BE2C (cell line): ENCODE data around the gene SLC4A3.

Experiments used
- DNase-seq: peaks from one replicate; pipeline ENCODE4 v3.0.0-alpha.2; 2020
- H3K27me3 ChIP-seq: fragments of 250-450 bp; sonication (Bioruptor Pico); 2 replicates; pipeline ENCODE4 v1.5.1; 2020; ENCODE audit warnings: mild to moderate bottlenecking
- H3K36me3 ChIP-seq: fragments of 250-450 bp; sonication (Bioruptor Pico); 2 replicates; pipeline ENCODE4 v1.5.1; 2020; ENCODE audit warnings: mild to moderate bottlenecking
- H3K4me1 ChIP-seq: fragments of 250-450 bp; sonication (Bioruptor Pico); 2 replicates; pipeline ENCODE4 v1.5.1; 2020
- H3K4me3 ChIP-seq: 2 replicates; pipeline ENCODE4 v1.5.1; 2011; ENCODE audit warnings: low read depth, low read length
- H3K9me3 ChIP-seq: fragments of 250-450 bp; sonication (Bioruptor Pico); 2 replicates; pipeline ENCODE4 v1.5.1; 2020
- TF ChIP-seq, protein P1 (sequence below): IDR thresholded peaks from 2 replicates; pipeline ENCODE4 v1.5.1; 2012; ENCODE audit warnings: mild to moderate bottlenecking, low read depth, low read length

Gene SLC4A3

DNA sequence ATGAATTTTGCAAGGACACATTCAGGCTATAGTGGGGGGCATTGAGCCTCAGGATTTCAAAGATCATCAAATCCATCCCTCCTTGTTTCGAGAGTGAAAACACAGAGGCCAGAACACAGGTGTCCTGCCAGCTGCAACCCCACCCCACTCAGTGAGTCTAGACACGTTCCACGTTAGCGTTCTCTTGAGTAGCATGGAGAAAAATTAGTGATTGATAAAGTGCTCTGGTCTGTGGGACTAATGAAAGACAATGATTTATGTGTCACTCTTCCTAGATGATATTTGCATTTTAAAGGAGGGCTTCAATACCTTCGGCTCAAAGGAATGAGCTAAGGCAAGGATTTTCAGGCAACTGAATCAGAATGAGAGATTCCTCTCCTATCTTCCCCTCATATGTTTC, 43.8 kb downstream of the SLC4A3 start:
- Histone ChIP-seq H3K36me3 (no peaks in the 10 kb centered on the region), H3K9me3 (no peaks in the 10 kb centered on the region), H3K4me3 (no peak overlapping the region), H3K27me3 (peaks cover 43% of the 10 kb centered on the region), H3K4me1 (no peaks in the 10 kb centered on the region)
- TF ChIP-seq, protein P1, sequence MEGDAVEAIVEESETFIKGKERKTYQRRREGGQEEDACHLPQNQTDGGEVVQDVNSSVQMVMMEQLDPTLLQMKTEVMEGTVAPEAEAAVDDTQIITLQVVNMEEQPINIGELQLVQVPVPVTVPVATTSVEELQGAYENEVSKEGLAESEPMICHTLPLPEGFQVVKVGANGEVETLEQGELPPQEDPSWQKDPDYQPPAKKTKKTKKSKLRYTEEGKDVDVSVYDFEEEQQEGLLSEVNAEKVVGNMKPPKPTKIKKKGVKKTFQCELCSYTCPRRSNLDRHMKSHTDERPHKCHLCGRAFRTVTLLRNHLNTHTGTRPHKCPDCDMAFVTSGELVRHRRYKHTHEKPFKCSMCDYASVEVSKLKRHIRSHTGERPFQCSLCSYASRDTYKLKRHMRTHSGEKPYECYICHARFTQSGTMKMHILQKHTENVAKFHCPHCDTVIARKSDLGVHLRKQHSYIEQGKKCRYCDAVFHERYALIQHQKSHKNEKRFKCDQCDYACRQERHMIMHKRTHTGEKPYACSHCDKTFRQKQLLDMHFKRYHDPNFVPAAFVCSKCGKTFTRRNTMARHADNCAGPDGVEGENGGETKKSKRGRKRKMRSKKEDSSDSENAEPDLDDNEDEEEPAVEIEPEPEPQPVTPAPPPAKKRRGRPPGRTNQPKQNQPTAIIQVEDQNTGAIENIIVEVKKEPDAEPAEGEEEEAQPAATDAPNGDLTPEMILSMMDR = no peak
- DNase-seq = no peak

DNA sequence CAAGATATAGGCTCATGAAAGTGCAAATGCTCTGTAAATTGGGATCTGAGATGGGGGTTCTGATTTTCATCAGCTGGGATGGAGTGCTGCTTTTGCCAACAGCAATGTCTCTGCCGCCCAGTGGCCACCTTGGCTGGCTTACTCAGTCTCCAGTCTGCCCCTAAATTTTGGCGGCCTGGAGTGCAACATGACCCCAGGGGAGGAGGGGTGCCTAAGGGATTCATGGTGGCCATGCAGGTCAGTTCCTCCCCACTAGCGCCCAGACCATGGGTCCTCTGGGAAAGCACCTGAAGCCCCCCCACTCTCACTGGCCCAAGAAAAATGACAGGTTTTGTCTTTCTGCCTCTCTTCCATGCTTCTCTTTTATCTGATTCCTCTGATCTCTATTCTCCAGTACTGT, 45.0 kb downstream of the SLC4A3 start:
- H3K4me3 ChIP-seq = no peak overlapping the region
- DNase-seq = no peak
- H3K4me1 ChIP-seq = no peaks in the 10 kb centered on the region
- no peaks in the 10 kb centered on the region for H3K36me3 ChIP-seq
- TF ChIP-seq, protein P1 = no peak
- H3K27me3 ChIP-seq = peaks cover 44% of the 10 kb centered on the region
- no peaks in the 10 kb centered on the region for H3K9me3 ChIP-seq

DNA sequence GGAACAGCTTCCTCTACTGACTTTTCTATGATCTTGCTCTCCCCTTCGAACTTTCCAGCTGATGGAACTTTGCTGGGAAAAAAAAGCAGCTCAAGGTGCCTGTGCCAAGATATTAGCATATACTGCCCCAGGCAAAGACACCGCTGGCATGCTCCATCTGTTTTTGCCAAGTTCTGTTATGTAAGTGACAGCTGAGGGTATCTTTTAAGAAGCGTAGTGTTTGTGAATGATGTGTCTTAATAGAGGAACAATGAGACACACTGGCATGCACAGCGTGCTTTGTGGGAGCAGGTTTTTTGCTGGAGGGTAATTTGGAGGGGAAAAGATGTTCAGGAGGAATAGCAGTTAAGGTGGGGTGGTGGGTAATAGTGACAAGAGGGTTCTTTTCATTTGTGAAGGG, 47.8 kb downstream of the SLC4A3 start:
- no peak for DNase-seq
- TF ChIP-seq, protein P1 = no peak
- H3K9me3 ChIP-seq = no peaks in the 10 kb centered on the region
- H3K36me3 ChIP-seq = no peaks in the 10 kb centered on the region
- H3K4me1 ChIP-seq = no peaks in the 10 kb centered on the region
- no peak overlapping the region for H3K4me3 ChIP-seq
- peaks cover 32% of the 10 kb centered on the region for H3K27me3 ChIP-seq

DNA sequence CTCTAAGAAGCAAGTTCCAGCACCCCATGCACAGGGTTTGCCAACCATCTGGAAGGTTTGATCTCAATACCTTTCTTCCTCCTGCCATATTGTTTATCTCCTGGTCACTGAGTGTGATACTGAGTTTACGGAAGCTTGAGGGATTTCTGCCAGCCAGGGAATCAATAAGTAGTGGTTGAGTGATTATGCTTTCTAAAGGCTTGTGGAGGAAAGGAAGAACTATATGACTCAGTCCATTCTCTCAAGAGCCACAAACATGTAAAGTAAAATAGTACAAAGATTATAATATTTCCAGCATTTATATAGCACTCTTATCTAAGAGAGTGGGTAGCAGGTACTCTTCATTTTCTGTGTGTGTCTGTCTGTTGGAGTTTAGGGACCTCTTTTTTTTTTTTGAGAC, 49.2 kb downstream of the SLC4A3 start:
- Histone ChIP-seq H3K4me1 (no peaks in the 10 kb centered on the region), H3K4me3 (no peak overlapping the region), H3K9me3 (no peaks in the 10 kb centered on the region), H3K36me3 (no peaks in the 10 kb centered on the region), H3K27me3 (peaks cover 21% of the 10 kb centered on the region)
- TF ChIP-seq, protein P1 = no peak
- no peak for DNase-seq

DNA sequence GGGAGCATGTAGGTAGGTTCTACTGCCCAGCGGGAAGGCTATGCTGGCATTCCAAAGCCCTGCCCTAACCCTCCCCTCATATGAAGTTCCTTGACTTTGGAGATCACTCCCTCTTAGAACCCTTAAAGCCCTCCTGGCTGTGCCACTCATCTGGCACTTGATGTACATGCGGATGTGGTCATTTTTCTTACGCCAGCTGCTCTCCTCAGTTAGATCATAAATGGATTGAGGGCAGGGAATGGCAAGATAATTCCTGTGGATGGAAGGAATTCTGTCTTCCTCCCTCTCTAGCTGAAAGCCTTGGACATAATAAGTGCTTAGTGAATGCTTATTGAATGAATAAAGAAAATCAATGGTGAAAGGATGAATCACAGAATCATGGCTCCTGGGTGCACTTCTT, 51.6 kb downstream of the SLC4A3 start:
- H3K36me3 ChIP-seq = no peaks in the 10 kb centered on the region
- no peak for DNase-seq
- no peak overlapping the region for H3K4me3 ChIP-seq
- TF ChIP-seq, protein P1 = no peak
- H3K27me3 ChIP-seq = peaks cover 28% of the 10 kb centered on the region
- H3K4me1 ChIP-seq = peaks cover 5% of the 10 kb centered on the region; the same call in 1 of the 2 replicates
- H3K9me3 ChIP-seq = no peaks in the 10 kb centered on the region

DNA sequence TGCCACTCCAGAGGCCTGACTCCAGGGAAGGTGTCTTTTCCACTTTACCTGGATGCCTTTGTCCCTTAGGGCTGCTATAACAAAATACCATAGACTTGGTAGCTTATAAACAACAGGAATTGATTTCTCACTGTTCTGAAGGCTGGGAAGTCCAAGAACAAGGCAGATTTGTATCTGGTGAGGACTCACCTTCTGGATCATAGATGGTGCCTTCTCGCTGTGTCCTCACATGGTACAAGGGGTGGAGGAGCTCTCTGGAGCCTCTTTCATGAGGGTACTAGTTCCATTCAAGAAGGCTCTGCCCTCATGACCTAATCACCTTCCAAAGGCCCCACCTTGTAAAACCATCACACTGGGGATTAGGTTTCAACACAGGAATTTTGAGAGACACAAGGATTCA, 52.1 kb downstream of the SLC4A3 start:
- DNase-seq = no peak
- peaks cover 5% of the 10 kb centered on the region; the same call in 1 of the 2 replicates for H3K4me1 ChIP-seq
- no peaks in the 10 kb centered on the region for H3K36me3 ChIP-seq
- no peaks in the 10 kb centered on the region for H3K9me3 ChIP-seq
- H3K4me3 ChIP-seq = no peak overlapping the region
- peaks cover 29% of the 10 kb centered on the region for H3K27me3 ChIP-seq
- TF ChIP-seq, protein P1 = no peak
